Right ventricle myocardium inferior (tissue), 1 donor: ENCODE measurements around the gene GRAMD1C. TPM values are rescaled to one million over a fixed set of nuclear protein-coding genes. Genes with fewer than 3 reads are reported as not detected.

Experiments
- total RNA-seq: library from RNA; stranded (reverse); fragmentation: NEBNext Ultra II Directional; extraction: Animal tissue kit (Norgen Biotek cat#: 25700); gene quantifications from one replicate; pipeline ENCODE4 v1.2.1, GENCODE V29; 2021
- donor health status: DM: no; HTN: yes; CAD: no; lungs with severe emphysema.

The GRAMD1C gene
- total RNA-seq, 1 donor from 2014 or later: 2.4 TPM

Other genes starting within 250 kb of the GRAMD1C start
- gene USF3, start 142.1 kb upstream of the GRAMD1C start, total RNA-seq: 12.9 TPM
- gene NAA50, start 92.5 kb upstream of the GRAMD1C start, total RNA-seq: 80.8 TPM
- 23.9 TPM for gene ATP6V1A, start 91.8 kb upstream of the GRAMD1C start, total RNA-seq
- 4.4 TPM for gene ZDHHC23, start 109.2 kb downstream of the GRAMD1C start, total RNA-seq
- 0.78 TPM for gene CCDC191, start 217.7 kb downstream of the GRAMD1C start, total RNA-seq
- 4.3 TPM for gene QTRT2, start 217.9 kb downstream of the GRAMD1C start, total RNA-seq